ENCODE data around the gene BEX5.
A peak's percentile ranks its signal among the peaks of the same experiment; 100 is the strongest.
"Not testable (repeated sequence)": the region's sequence is repeated elsewhere in the genome, so short reads cannot be mapped to it uniquely, and the experiment has no call there.

BEX5 gene

GRCh38 chrX:102129473-102129872, 26.3 kb downstream of the BEX5 start:
- no peak for DNase-seq (ENCODE audit: low read depth)
- peak; percentile 17 for TF ChIP-seq CTCF (IDR thresholded peaks at IDR 0.05; ENCODE audit: low read depth, low read length, missing control alignments)
- no peak overlapping the region for H3K4me3 ChIP-seq (ENCODE audit: low read depth, low read length)

GRCh38 chrX:102126863-102127262, 28.9 kb downstream of the BEX5 start:
- DNase-seq (ENCODE audit: low read depth) = no peak
- TF ChIP-seq CTCF (IDR thresholded peaks at IDR 0.05; ENCODE audit: low read depth, low read length, missing control alignments) = no peak
- no peak overlapping the region for H3K4me3 ChIP-seq (ENCODE audit: low read depth, low read length)

- H3K4me3 ChIP-seq (ENCODE audit: low read depth, low read length); DNase-seq (ENCODE audit: low read depth): not testable (repeated sequence)
These were observed 29.5 kb downstream of the BEX5 start for GRCh38 chrX:102126080-102126818.

DNA sequence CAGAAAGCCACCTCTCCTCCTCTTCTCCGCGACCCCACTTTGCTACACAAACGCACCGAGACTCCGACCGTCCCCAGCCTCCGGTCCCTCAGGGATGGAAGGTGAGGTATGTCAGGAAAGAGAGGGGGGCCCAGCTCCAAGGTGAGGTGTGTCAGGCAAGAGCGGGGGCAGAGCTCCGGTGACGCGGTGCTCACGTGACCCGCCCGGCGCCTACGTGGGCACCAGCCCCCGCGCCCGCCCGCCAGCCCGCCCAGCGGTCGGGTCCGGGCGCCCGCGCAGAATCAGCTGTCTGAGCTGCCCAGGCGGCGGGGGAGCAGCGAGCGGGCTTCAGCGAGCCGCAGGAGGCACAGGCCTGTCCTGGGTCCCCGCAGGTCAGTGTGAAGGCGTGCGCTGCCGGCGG, 30.3 kb downstream of the BEX5 start, which contains the start of gene TCEAL2:
TSS of gene TCEAL2 (plus strand) at position 244 of the 400 bp plus-strand sequence. CDS start 1,152 bp downstream, outside the sequence.
- DNase-seq (ENCODE audit: low read depth); H3K4me3 ChIP-seq (ENCODE audit: low read depth, low read length): not testable (repeated sequence)

GRCh38 chrX:102125014-102125413, 30.8 kb downstream of the BEX5 start:
- not testable (repeated sequence) for H3K4me3 ChIP-seq (ENCODE audit: low read depth, low read length); DNase-seq (ENCODE audit: low read depth)

DNA sequence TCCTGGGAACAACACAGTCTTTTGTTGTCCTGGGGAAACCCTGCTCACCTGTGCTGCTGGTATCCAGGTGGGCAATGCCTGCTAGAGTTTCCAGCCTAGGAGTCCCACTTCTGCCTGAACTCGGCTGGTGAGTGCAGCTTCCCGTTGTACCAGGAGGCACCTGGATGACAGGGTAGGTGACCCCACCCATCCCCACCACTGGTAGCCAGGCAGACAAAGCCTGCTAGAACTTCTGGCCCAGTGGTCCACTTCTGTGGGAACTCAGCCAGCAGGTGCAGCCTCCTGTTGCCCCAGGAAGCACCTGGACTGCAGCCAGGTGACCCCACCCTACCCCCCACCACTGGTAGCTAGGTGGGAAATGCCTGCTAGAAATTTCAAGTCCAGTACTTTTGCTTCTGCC, 40.0 kb downstream of the BEX5 start:
- no peak for DNase-seq (ENCODE audit: low read depth)
- no peak for TF ChIP-seq CTCF (IDR thresholded peaks at IDR 0.05; ENCODE audit: low read depth, low read length, missing control alignments)
- H3K4me3 ChIP-seq (ENCODE audit: low read depth, low read length) = no peak overlapping the region

- no peak for DNase-seq (ENCODE audit: low read depth)
- no peak for TF ChIP-seq CTCF (IDR thresholded peaks at IDR 0.05; ENCODE audit: low read depth, low read length, missing control alignments)
These were observed 42.4 kb downstream of the BEX5 start for GRCh38 chrX:102113367-102113766.

More at GRCh38 chrX:102113367-102113766, 42.4 kb downstream of the BEX5 start:
- no peak overlapping the region for H3K4me3 ChIP-seq (ENCODE audit: low read depth, low read length)

All from GM12864 (cell line).